Effector memory CD4-positive, alpha-beta T cell (primary cell): ENCODE measurements around the gene TEKT5.

Experiments used
- DNase-seq, 3 donors: peaks; one replicate each; pipeline ENCODE4 v3.0.0-alpha.2; 2020
- H3K27ac ChIP-seq: 2 replicates; pipeline ENCODE4 v1.7.0; 2013; ENCODE audit warnings: mild to moderate bottlenecking, low read length, moderate library complexity; ENCODE audit not compliant: insufficient read depth, poor library complexity, severe bottlenecking
- H3K27me3 ChIP-seq: replicated peaks from 2 replicates; pipeline ENCODE4 v1.7.0; 2013; ENCODE audit warnings: mild to moderate bottlenecking, low read length; ENCODE audit not compliant: insufficient read depth, control insufficient read depth, poor library complexity, severe bottlenecking
- H3K36me3 ChIP-seq: 2 replicates; pipeline ENCODE4 v1.7.0; 2013; ENCODE audit warnings: mild to moderate bottlenecking, low read length, moderate library complexity; ENCODE audit not compliant: control insufficient read depth, insufficient read depth
- H3K4me1 ChIP-seq: 2 replicates; pipeline ENCODE4 v1.7.0; 2013; ENCODE audit warnings: low read length, mild to moderate bottlenecking; ENCODE audit not compliant: control insufficient read depth, insufficient read depth, poor library complexity, severe bottlenecking
- H3K4me3 ChIP-seq: 2 replicates; pipeline ENCODE4 v1.7.0; 2013; ENCODE audit warnings: low read length, low read depth, mild to moderate bottlenecking; ENCODE audit not compliant: insufficient read depth, poor library complexity, severe bottlenecking
- H3K9me3 ChIP-seq: 2 replicates; pipeline ENCODE4 v1.7.0; 2013; ENCODE audit warnings: mild to moderate bottlenecking, low read length, moderate library complexity; ENCODE audit not compliant: control insufficient read depth

The TEKT5 gene

GRCh38 chr16:10601444-10602408 is 93.0 kb downstream of the TEKT5 start:
- Histone ChIP-seq H3K9me3 (no peaks in the 10 kb centered on the region), H3K4me1 (no peaks in the 10 kb centered on the region), H3K27ac (no peak overlapping the region), H3K36me3 (no peaks in the 10 kb centered on the region), H3K4me3 (no peak overlapping the region), H3K27me3 (peaks cover 5% of the 10 kb centered on the region)
- DNase-seq: no peak

GRCh38 chr16:10600782-10601443 is 93.8 kb downstream of the TEKT5 start:
- no peak for DNase-seq
- Histone ChIP-seq H3K36me3 (no peaks in the 10 kb centered on the region), H3K4me3 (no peak overlapping the region), H3K27ac (no peak overlapping the region), H3K9me3 (no peaks in the 10 kb centered on the region), H3K4me1 (no peaks in the 10 kb centered on the region), H3K27me3 (no peaks in the 10 kb centered on the region)

- no peak for DNase-seq
- H3K9me3 ChIP-seq: no peaks in the 10 kb centered on the region
- H3K27ac ChIP-seq: no peak overlapping the region
- H3K36me3 ChIP-seq: no peaks in the 10 kb centered on the region
- H3K27me3 ChIP-seq: no peaks in the 10 kb centered on the region
- H3K4me1 ChIP-seq: no peaks in the 10 kb centered on the region
- no peak overlapping the region for H3K4me3 ChIP-seq
Measured at GRCh38 chr16:10599626-10600025, 95.1 kb downstream of the TEKT5 start.

GRCh38 chr16:10598157-10598556 is 96.6 kb downstream of the TEKT5 start:
- no peaks in the 10 kb centered on the region for H3K27me3 ChIP-seq
- H3K9me3 ChIP-seq: no peaks in the 10 kb centered on the region
- no peaks in the 10 kb centered on the region for H3K4me1 ChIP-seq
- no peak for DNase-seq
- no peaks in the 10 kb centered on the region for H3K36me3 ChIP-seq
- no peak overlapping the region for H3K27ac ChIP-seq
- H3K4me3 ChIP-seq: no peak overlapping the region

- no peaks in the 10 kb centered on the region for H3K4me1 ChIP-seq
- no peaks in the 10 kb centered on the region for H3K9me3 ChIP-seq
- no peaks in the 10 kb centered on the region for H3K36me3 ChIP-seq
- no peaks in the 10 kb centered on the region for H3K27me3 ChIP-seq
- DNase-seq: no peak
- H3K4me3 ChIP-seq: no peak overlapping the region
- H3K27ac ChIP-seq: no peak overlapping the region
Measured at GRCh38 chr16:10597187-10597601, 97.5 kb downstream of the TEKT5 start.

GRCh38 chr16:10594312-10594950 is 100.3 kb downstream of the TEKT5 start:
- Histone ChIP-seq H3K27ac (no peak overlapping the region), H3K27me3 (no peaks in the 10 kb centered on the region), H3K36me3 (no peaks in the 10 kb centered on the region), H3K9me3 (no peaks in the 10 kb centered on the region), H3K4me1 (no peaks in the 10 kb centered on the region), H3K4me3 (no peak overlapping the region)
- DNase-seq: no peak

GRCh38 chr16:10592611-10593010 is 102.1 kb downstream of the TEKT5 start:
- Histone ChIP-seq H3K4me1 (no peaks in the 10 kb centered on the region), H3K9me3 (no peaks in the 10 kb centered on the region)

GRCh38 chr16:10590342-10590741 is 104.4 kb downstream of the TEKT5 start:
- H3K9me3 ChIP-seq: no peaks in the 10 kb centered on the region
- no peaks in the 10 kb centered on the region for H3K4me1 ChIP-seq
- H3K4me3 ChIP-seq: no peak overlapping the region
- no peaks in the 10 kb centered on the region for H3K27me3 ChIP-seq
- no peak overlapping the region for H3K27ac ChIP-seq
- no peak for DNase-seq
- H3K36me3 ChIP-seq: no peaks in the 10 kb centered on the region

More at GRCh38 chr16:10592611-10593010, 102.1 kb downstream of the TEKT5 start:
- Histone ChIP-seq H3K36me3 (no peaks in the 10 kb centered on the region), H3K27ac (no peak overlapping the region), H3K4me3 (no peak overlapping the region), H3K27me3 (no peaks in the 10 kb centered on the region)
- no peak for DNase-seq

GRCh38 chr16:10589109-10589508 is 105.6 kb downstream of the TEKT5 start:
- H3K36me3 ChIP-seq: no peaks in the 10 kb centered on the region

GRCh38 chr16:10587622-10588021 is 107.1 kb downstream of the TEKT5 start:
- no peak for DNase-seq
- H3K4me1 ChIP-seq: no peaks in the 10 kb centered on the region
- H3K27ac ChIP-seq: no peak overlapping the region
- no peaks in the 10 kb centered on the region for H3K27me3 ChIP-seq
- no peaks in the 10 kb centered on the region for H3K36me3 ChIP-seq
- H3K9me3 ChIP-seq: no peaks in the 10 kb centered on the region
- no peak overlapping the region for H3K4me3 ChIP-seq

More at GRCh38 chr16:10589109-10589508, 105.6 kb downstream of the TEKT5 start:
- Histone ChIP-seq H3K4me1 (no peaks in the 10 kb centered on the region), H3K4me3 (no peak overlapping the region), H3K27me3 (no peaks in the 10 kb centered on the region), H3K9me3 (no peaks in the 10 kb centered on the region), H3K27ac (no peak overlapping the region)
- DNase-seq: no peak
